ENCODE data around the gene CBFA2T3. TPM values are rescaled to one million over a fixed set of nuclear protein-coding genes. Genes with fewer than 3 reads are reported as not detected.
A peak's percentile ranks its signal among the peaks of the same experiment; 100 is the strongest.

The CBFA2T3 gene
- polyA plus RNA-seq, 3 donors: 5.3 to 32.2 (median 6.2) TPM

GRCh38 chr16:88995746-88996535, 18.9 kb upstream of the CBFA2T3 start:
- Mint-ChIP-seq H3K9me3 (peaks cover 26 to 44% (median 40%) of the 10 kb centered on the region in 7 donors), H3K36me3 (no peaks in the 10 kb centered on the region), H3K4me1 (peaks cover 23% of the 10 kb centered on the region), H3K4me3 (no peak overlapping the region), H3K27ac (no peak overlapping the region), H3K27me3 (ENCODE audit: low read depth in 3 of 3) (peaks cover 4 to 13% (median 9%) of the 10 kb centered on the region in 3 donors)
- Histone ChIP-seq H3K27ac (ENCODE audit: low read depth in 1 of 2, low read length in 2 of 2) (no peak overlapping the region), H3K4me2 (replicated peaks; ENCODE audit: extremely low read depth, low read length, poor library complexity, severe bottlenecking) (no peak overlapping the region), H2AFZ (ENCODE audit: insufficient read depth, low read depth, low read length, poor library complexity, severe bottlenecking) (no peak overlapping the region), H3K36me3 (replicated peaks in 1 of 2; ENCODE audit: control insufficient read depth in 1 of 2, insufficient read depth in 2 of 2, low read length in 2 of 2) (no peaks in the 10 kb centered on the region), H3K4me1 (ENCODE audit: control insufficient read depth in 1 of 2, insufficient read depth in 2 of 2, low read length in 2 of 2) (peaks cover 25 to 35% of the 10 kb centered on the region in 2 donors), H3K79me2 (ENCODE audit: insufficient read depth, low read length) (no peaks in the 10 kb centered on the region), H3K4me3 (replicated peaks in 1 of 3; ENCODE audit: low read depth in 2 of 3, low read length in 3 of 3) (no peak overlapping the region), H4K20me1 (ENCODE audit: insufficient read depth, low read length) (no peaks in the 10 kb centered on the region), H3K9me3 (replicated peaks in 1 of 2; ENCODE audit: control insufficient read depth in 1 of 2, insufficient read depth in 1 of 2, low read length in 2 of 2) (peaks cover 32 to 44% of the 10 kb centered on the region in 2 donors), H3K9ac (ENCODE audit: insufficient read depth, low read length, poor library complexity, severe bottlenecking) (no peak overlapping the region), H3K27me3 (ENCODE audit: control insufficient read depth in 2 of 2, insufficient read depth in 2 of 2, low read length in 2 of 2) (peaks cover 0 to 2% of the 10 kb centered on the region in 2 donors)
- TF ChIP-seq, protein P1, sequence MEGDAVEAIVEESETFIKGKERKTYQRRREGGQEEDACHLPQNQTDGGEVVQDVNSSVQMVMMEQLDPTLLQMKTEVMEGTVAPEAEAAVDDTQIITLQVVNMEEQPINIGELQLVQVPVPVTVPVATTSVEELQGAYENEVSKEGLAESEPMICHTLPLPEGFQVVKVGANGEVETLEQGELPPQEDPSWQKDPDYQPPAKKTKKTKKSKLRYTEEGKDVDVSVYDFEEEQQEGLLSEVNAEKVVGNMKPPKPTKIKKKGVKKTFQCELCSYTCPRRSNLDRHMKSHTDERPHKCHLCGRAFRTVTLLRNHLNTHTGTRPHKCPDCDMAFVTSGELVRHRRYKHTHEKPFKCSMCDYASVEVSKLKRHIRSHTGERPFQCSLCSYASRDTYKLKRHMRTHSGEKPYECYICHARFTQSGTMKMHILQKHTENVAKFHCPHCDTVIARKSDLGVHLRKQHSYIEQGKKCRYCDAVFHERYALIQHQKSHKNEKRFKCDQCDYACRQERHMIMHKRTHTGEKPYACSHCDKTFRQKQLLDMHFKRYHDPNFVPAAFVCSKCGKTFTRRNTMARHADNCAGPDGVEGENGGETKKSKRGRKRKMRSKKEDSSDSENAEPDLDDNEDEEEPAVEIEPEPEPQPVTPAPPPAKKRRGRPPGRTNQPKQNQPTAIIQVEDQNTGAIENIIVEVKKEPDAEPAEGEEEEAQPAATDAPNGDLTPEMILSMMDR (IDR thresholded peaks at IDR 0.05): no peak
- 92% methylated on average over 22 of the region's 28 CpGs for WGBS (ENCODE audit: insufficient coverage)
- intact Hi-C loops (cut with micrococcal nuclease): loop anchor here in 1 of 2 donors (5.0 kb wide), 1 partner anchor 579 kb away; no protein-coding TSS in a partner anchor
- DNase-seq: no peak

DNA sequence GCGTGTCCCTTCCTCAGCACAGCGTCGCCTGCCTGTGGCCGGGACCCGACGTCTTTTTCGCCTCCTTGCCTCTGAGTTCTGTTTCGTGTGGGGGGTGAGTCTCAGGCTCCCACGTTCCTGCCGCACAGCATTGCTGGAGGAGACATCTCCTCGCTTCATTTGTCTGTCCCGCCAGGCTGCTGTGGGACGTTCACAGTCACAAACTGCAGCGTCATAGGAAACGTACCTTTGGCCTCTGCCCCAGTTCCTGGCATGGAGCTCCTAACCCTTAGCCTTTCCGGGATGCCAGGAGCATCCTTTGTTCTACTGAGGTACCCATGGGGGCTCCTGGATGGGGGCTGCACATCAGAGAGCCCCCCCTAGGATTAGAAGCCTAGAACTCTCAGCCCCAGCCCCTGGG, 18.2 kb upstream of the CBFA2T3 start:
- peaks cover 24% of the 10 kb centered on the region for H3K4me1 Mint-ChIP-seq
- no peak overlapping the region for H3K4me3 Mint-ChIP-seq
- WGBS (ENCODE audit: insufficient coverage): 83% methylated on average over 16 of the region's 16 CpGs
- H3K4me3 ChIP-seq (replicated peaks in 1 of 3; ENCODE audit: low read depth in 2 of 3, low read length in 3 of 3): no peak overlapping the region
- H3K27me3 Mint-ChIP-seq (ENCODE audit: low read depth in 3 of 3): peaks cover 4 to 14% (median 5%) of the 10 kb centered on the region in 3 donors
- peaks cover 25 to 35% of the 10 kb centered on the region in 2 donors for H3K4me1 ChIP-seq (ENCODE audit: control insufficient read depth in 1 of 2, insufficient read depth in 2 of 2, low read length in 2 of 2)
- H3K4me2 ChIP-seq (replicated peaks; ENCODE audit: extremely low read depth, low read length, poor library complexity, severe bottlenecking): no peak overlapping the region
- H3K36me3 Mint-ChIP-seq: no peaks in the 10 kb centered on the region
- H3K9me3 ChIP-seq (replicated peaks in 1 of 2; ENCODE audit: control insufficient read depth in 1 of 2, insufficient read depth in 1 of 2, low read length in 2 of 2): peaks cover 25 to 37% of the 10 kb centered on the region in 2 donors
- H2AFZ ChIP-seq (ENCODE audit: insufficient read depth, low read depth, low read length, poor library complexity, severe bottlenecking): no peak overlapping the region
- DNase-seq: no peak
- intact Hi-C loops (cut with micrococcal nuclease): loop anchor here in 1 of 2 donors (5.0 kb wide), 1 partner anchor 578 kb away; no protein-coding TSS in a partner anchor
- peak overlapping the region in 1 of 7 donors; percentile 80 for H3K27ac Mint-ChIP-seq
- peaks cover 21 to 37% (median 32%) of the 10 kb centered on the region in 7 donors for H3K9me3 Mint-ChIP-seq
- H4K20me1 ChIP-seq (ENCODE audit: insufficient read depth, low read length): no peaks in the 10 kb centered on the region
- no peak overlapping the region for H3K9ac ChIP-seq (ENCODE audit: insufficient read depth, low read length, poor library complexity, severe bottlenecking)
- no peaks in the 10 kb centered on the region for H3K36me3 ChIP-seq (replicated peaks in 1 of 2; ENCODE audit: control insufficient read depth in 1 of 2, insufficient read depth in 2 of 2, low read length in 2 of 2)
- H3K27me3 ChIP-seq (ENCODE audit: control insufficient read depth in 2 of 2, insufficient read depth in 2 of 2, low read length in 2 of 2): peaks cover 0 to 2% of the 10 kb centered on the region in 2 donors
- no peak overlapping the region for H3K27ac ChIP-seq (ENCODE audit: low read depth in 1 of 2, low read length in 2 of 2)
- TF ChIP-seq, protein P1 (IDR thresholded peaks at IDR 0.05): no peak
- H3K79me2 ChIP-seq (ENCODE audit: insufficient read depth, low read length): no peaks in the 10 kb centered on the region

Measured in CD14-positive monocyte (primary cell).